MM.1S (cell line): Measurements from ENCODE around the gene DCBLD2.

ENCODE experiments used
- DNase-seq: peaks from one replicate; pipeline ENCODE4 v3.0.0-alpha.2; 2015
- H2AFZ ChIP-seq: fragments of 300-600 bp; sonication (generic); 2 replicates; pipeline ENCODE4 v1.6.0; 2016; ENCODE audit warnings: antibody characterized with exemption, low read length
- H3F3A ChIP-seq: fragments of 300-600 bp; sonication (generic); 2 replicates; pipeline ENCODE4 v1.6.1; 2016; ENCODE audit warnings: mild to moderate bottlenecking, antibody characterized with exemption, low read length, moderate library complexity, mixed read lengths; ENCODE audit not compliant: insufficient read depth
- H3K27ac ChIP-seq: fragments of 300-600 bp; sonication (generic); 2 replicates; pipeline ENCODE4 v1.5.1; 2016; ENCODE audit warnings: mild to moderate bottlenecking, low read length
- H3K27me3 ChIP-seq: fragments of 300-600 bp; sonication (generic); replicated peaks from 2 replicates; pipeline ENCODE4 v1.6.0; 2016; ENCODE audit warnings: low read length; ENCODE audit not compliant: insufficient read depth
- H3K36me3 ChIP-seq: fragments of 300-600 bp; sonication (generic); replicated peaks from 2 replicates; pipeline ENCODE4 v1.6.1; 2016; ENCODE audit warnings: mild to moderate bottlenecking, low read length, mixed read lengths; ENCODE audit not compliant: insufficient read depth
- H3K4me1 ChIP-seq: fragments of 300-600 bp; sonication (generic); 2 replicates; pipeline ENCODE4 v1.6.1; 2016; ENCODE audit warnings: low read length, mixed read lengths
- H3K4me2 ChIP-seq: fragments of 300-600 bp; sonication (generic); 2 replicates; pipeline ENCODE4 v1.6.0; 2016; ENCODE audit warnings: low read depth, low read length
- H3K4me3 ChIP-seq: fragments of 300-600 bp; sonication (generic); 2 replicates; pipeline ENCODE4 v1.5.1; 2016; ENCODE audit warnings: low read length, mixed read lengths
- H3K79me2 ChIP-seq: fragments of 300-600 bp; sonication (generic); 2 replicates; pipeline ENCODE4 v1.6.1; 2016; ENCODE audit warnings: mixed run types, low read length, mixed read lengths
- H3K9ac ChIP-seq: fragments of 300-600 bp; sonication (generic); 2 replicates; pipeline ENCODE4 v1.6.1; 2016; ENCODE audit warnings: low read length, mixed read lengths
- H3K9me2 ChIP-seq: fragments of 300-600 bp; sonication (generic); replicated peaks from 2 replicates; pipeline ENCODE4 v1.6.1; 2016; ENCODE audit warnings: mild to moderate bottlenecking, low read length, mixed read lengths; ENCODE audit not compliant: insufficient read depth
- H3K9me3 ChIP-seq: fragments of 300-600 bp; sonication (generic); replicated peaks from 2 replicates; pipeline ENCODE4 v1.6.1; 2016; ENCODE audit warnings: mild to moderate bottlenecking, low read length, mixed read lengths; ENCODE audit not compliant: insufficient read depth
- H4K20me1 ChIP-seq: fragments of 300-600 bp; sonication (generic); 2 replicates; pipeline ENCODE4 v1.6.1; 2016; ENCODE audit warnings: mild to moderate bottlenecking, low read length, moderate library complexity, mixed read lengths; ENCODE audit not compliant: insufficient read depth
- CTCF ChIP-seq: fragments of 300-600 bp; sonication (generic); IDR thresholded peaks from 2 replicates; pipeline ENCODE4 v1.5.1; 2016; ENCODE audit warnings: antibody characterized with exemption, low read length, mixed read lengths
- EZH2 ChIP-seq: fragments of 300-600 bp; sonication (generic); optimal IDR thresholded peaks from 2 replicates; pipeline ENCODE3; 2017; ENCODE audit warnings: low read depth, mild to moderate bottlenecking, antibody characterized with exemption, low read length, mixed read lengths
- EZH2phosphoT487 ChIP-seq: fragments of 300-600 bp; sonication (generic); IDR thresholded peaks from 2 replicates; pipeline ENCODE4 v1.6.1; 2018; ENCODE audit warnings: antibody characterized with exemption, low read length

Gene DCBLD2

GRCh38 chr3:98784042-98784441 is 117.5 kb downstream of the DCBLD2 start:
- peaks cover 62% of the 10 kb centered on the region for H3K4me1 ChIP-seq
- no peak for DNase-seq
- H3K27me3 ChIP-seq: no peaks in the 10 kb centered on the region
- no peak overlapping the region for H3K9ac ChIP-seq
- peaks cover 18% of the 10 kb centered on the region; the same call in 1 of the 2 replicates for H3K36me3 ChIP-seq
- TF ChIP-seq EZH2 (no peak), EZH2phosphoT487 (no peak), CTCF (no peak)
- no peak overlapping the region for H3K4me2 ChIP-seq
- H3K9me2 ChIP-seq: no peaks in the 10 kb centered on the region
- H4K20me1 ChIP-seq: 0 out of 2 replicates have a peak, but pooled peaks cover 9% of the 10 kb centered on the region
- H3K9me3 ChIP-seq: no peaks in the 10 kb centered on the region
- H3K27ac ChIP-seq: no peak overlapping the region
- peaks cover 13% of the 10 kb centered on the region for H3F3A ChIP-seq
- no peak overlapping the region for H2AFZ ChIP-seq
- H3K79me2 ChIP-seq: peaks cover 96% of the 10 kb centered on the region
- no peak overlapping the region for H3K4me3 ChIP-seq

GRCh38 chr3:98782824-98783500 is 118.5 kb downstream of the DCBLD2 start:
- H3K9ac ChIP-seq: no peak overlapping the region
- H3K36me3 ChIP-seq: peaks cover 21% of the 10 kb centered on the region; the same call in 1 of the 2 replicates
- H3K9me2 ChIP-seq: no peaks in the 10 kb centered on the region
- H3K4me2 ChIP-seq: no peak overlapping the region
- peaks cover 18% of the 10 kb centered on the region for H3F3A ChIP-seq
- H3K27ac ChIP-seq: no peak overlapping the region
- H2AFZ ChIP-seq: no peak overlapping the region
- TF ChIP-seq EZH2phosphoT487 (no peak), EZH2 (no peak), CTCF (no peak)
- peaks cover 65% of the 10 kb centered on the region for H3K4me1 ChIP-seq
- H3K4me3 ChIP-seq: no peak overlapping the region
- no peaks in the 10 kb centered on the region for H3K9me3 ChIP-seq
- peaks cover 96% of the 10 kb centered on the region for H3K79me2 ChIP-seq
- 0 out of 2 replicates have a peak, but pooled peaks cover 8% of the 10 kb centered on the region for H4K20me1 ChIP-seq
- no peak for DNase-seq
- no peaks in the 10 kb centered on the region for H3K27me3 ChIP-seq

GRCh38 chr3:98780343-98780742 is 121.2 kb downstream of the DCBLD2 start:
- TF ChIP-seq EZH2: no peak
- H3K27ac ChIP-seq: no peak overlapping the region

More at GRCh38 chr3:98780343-98780742, 121.2 kb downstream of the DCBLD2 start:
- Histone ChIP-seq H3K9me2 (no peaks in the 10 kb centered on the region), H2AFZ (no peak overlapping the region), H3K4me2 (no peak overlapping the region), H3K9me3 (no peaks in the 10 kb centered on the region), H3K79me2 (peaks cover 95% of the 10 kb centered on the region), H3K4me1 (peaks cover 69% of the 10 kb centered on the region), H4K20me1 (no peaks in the 10 kb centered on the region), H3K36me3 (peaks cover 30% of the 10 kb centered on the region; the same call in 1 of the 2 replicates), H3K27me3 (no peaks in the 10 kb centered on the region), H3F3A (peaks cover 23% of the 10 kb centered on the region), H3K4me3 (no peak overlapping the region), H3K9ac (no peak overlapping the region)
- no peak for DNase-seq
